ENCODE measurements around the gene RPL18A. TPM values are rescaled to one million over a fixed set of nuclear protein-coding genes. Genes with fewer than 3 reads are reported as not detected.
A peak's percentile ranks its signal among the peaks of the same experiment; 100 is the strongest.

The RPL18A gene
- total and polyA plus RNA-seq, 2 of the 4 experiments (the other 2 are of a cell fraction): 1,351 to 1,735 TPM

DNA sequence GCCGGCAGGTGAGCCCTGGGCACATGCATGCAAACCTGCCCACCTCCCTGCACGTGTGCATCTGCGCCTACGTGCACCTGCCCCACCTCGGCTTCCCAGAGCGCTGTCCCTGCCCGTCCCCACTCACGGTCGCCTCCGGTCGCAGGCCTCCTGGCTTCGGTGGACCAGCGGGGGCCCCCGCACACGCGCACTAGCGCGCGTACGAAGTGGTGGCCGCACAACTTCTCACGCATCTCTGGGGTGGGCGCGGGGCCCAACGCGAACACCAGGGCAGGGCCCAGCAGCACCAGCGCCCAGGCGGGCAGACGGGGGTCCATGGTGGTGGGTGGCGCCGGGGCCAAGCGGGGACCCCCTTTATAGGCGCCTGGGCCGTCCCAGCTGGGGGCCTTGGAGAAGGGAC, 38.5 kb upstream of the RPL18A start, which contains the start of gene INSL3:
Gene INSL3, minus strand, starts transcription at position 330 of the 400 bp plus-strand sequence. Its CDS starts 13 bp downstream, at position 317.
- ChIA-PET POLR2A (ENCODE audit: unreplicated experiment) (no interaction called here), CTCF (no interaction called here)
- WGBS, 2 experiments (ENCODE audit: extremely low coverage in 2 of 2, insufficient read length in 1 of 2): 48% methylated on average over 10 of the region's 34 CpGs; no CpG with 5 or more reads in 1 of the 2 experiments
- no peak within 1 kb of the TSS for H4K91ac ChIP-seq (ENCODE audit: insufficient read depth, low read depth, low read length)
- ATAC-seq (ENCODE audit: low read depth): no peak
- H2BK15ac ChIP-seq (ENCODE audit: low read depth, low read length): no peak within 1 kb of the TSS
- H2BK5ac ChIP-seq (ENCODE audit: low read depth, low read length, poor library complexity, severe bottlenecking): no peak within 1 kb of the TSS
- H4K20me1 ChIP-seq (ENCODE audit: insufficient read depth, low read length): no peaks in the 10 kb centered on the region
- H2BK20ac ChIP-seq (ENCODE audit: low read depth, low read length): no peak within 1 kb of the TSS
- H3K4me2 ChIP-seq (ENCODE audit: low read depth, low read length): no peak within 1 kb of the TSS
- in situ Hi-C loops (cut with MboI; ENCODE audit: low sequenced_read_pairs) (no loop called here), intact Hi-C loops (cut with micrococcal nuclease) (no loop called here), dilution Hi-C loops (cut with HindIII; ENCODE audit: low sequenced_read_pairs, unreplicated experiment) (no loop called here)
- TF ChIP-seq CEBPB (IDR thresholded peaks at IDR 0.05; ENCODE audit: low read depth, low read length): no peak
- TF ChIP-seq, protein P1, sequence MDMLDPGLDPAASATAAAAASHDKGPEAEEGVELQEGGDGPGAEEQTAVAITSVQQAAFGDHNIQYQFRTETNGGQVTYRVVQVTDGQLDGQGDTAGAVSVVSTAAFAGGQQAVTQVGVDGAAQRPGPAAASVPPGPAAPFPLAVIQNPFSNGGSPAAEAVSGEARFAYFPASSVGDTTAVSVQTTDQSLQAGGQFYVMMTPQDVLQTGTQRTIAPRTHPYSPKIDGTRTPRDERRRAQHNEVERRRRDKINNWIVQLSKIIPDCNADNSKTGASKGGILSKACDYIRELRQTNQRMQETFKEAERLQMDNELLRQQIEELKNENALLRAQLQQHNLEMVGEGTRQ (IDR thresholded peaks at IDR 0.05; ENCODE audit: low read depth, low read length): no peak
- TF ChIP-seq MXI1 (IDR thresholded peaks at IDR 0.05; ENCODE audit: borderline replicate concordance, low read depth, low read length): no peak
- no peak for TF ChIP-seq MAFK (IDR thresholded peaks at IDR 0.05; ENCODE audit: low read depth, low read length)
- TF ChIP-seq BHLHE40 (IDR thresholded peaks at IDR 0.05; ENCODE audit: low read depth, low read length): no peak
- no peak for TF ChIP-seq MAZ (IDR thresholded peaks at IDR 0.05; ENCODE audit: borderline replicate concordance, low read depth, low read length)
- TF ChIP-seq NFE2L2 (IDR thresholded peaks at IDR 0.05; ENCODE audit: low read depth, low read length): no peak
- no peak for TF ChIP-seq RFX5 (IDR thresholded peaks at IDR 0.05; ENCODE audit: low read depth, low read length)
- no peak for TF ChIP-seq POLR2A (IDR thresholded peaks at IDR 0.05; ENCODE audit: low read depth, low read length)
- no peak within 1 kb of the TSS for H3K18ac ChIP-seq (ENCODE audit: low read depth, low read length)
- H3K27me3 ChIP-seq (ENCODE audit: control insufficient read depth, insufficient read depth, low read length): peaks cover 20% of the 10 kb centered on the region
- no peaks in the 10 kb centered on the region for H3K36me3 ChIP-seq (ENCODE audit: control insufficient read depth, insufficient read depth, low read length)
- no peak within 1 kb of the TSS for H3K56ac ChIP-seq (ENCODE audit: extremely low read depth, insufficient read depth, low read length)
- no peak within 1 kb of the TSS for H3K27ac ChIP-seq (ENCODE audit: insufficient read depth, low read length)
- H2AFZ ChIP-seq (replicated peaks; ENCODE audit: low read length, poor library complexity): peak within 1 kb of the TSS; percentile 33
- H3K4me1 ChIP-seq (ENCODE audit: control insufficient read depth, insufficient read depth, low read length): no peaks in the 10 kb centered on the region
- H4K5ac ChIP-seq (ENCODE audit: low read depth, low read length): no peak within 1 kb of the TSS
- H4K8ac ChIP-seq (ENCODE audit: low read depth in 2 of 2, low read length in 2 of 2): no peak within 1 kb of the TSS
- H2BK120ac ChIP-seq (ENCODE audit: low read depth, low read length): no peak within 1 kb of the TSS
- no peaks in the 10 kb centered on the region for H3K9me1 ChIP-seq (ENCODE audit: insufficient read depth, low read length)
- H3K79me1 ChIP-seq (ENCODE audit: low read depth in 1 of 2, low read length in 2 of 2): no peaks in the 10 kb centered on the region
- H3K4me3 ChIP-seq (ENCODE audit: insufficient read depth, low read depth, low read length): no peak within 1 kb of the TSS
- H3K9ac ChIP-seq (ENCODE audit: low read depth, low read length): no peak within 1 kb of the TSS
- no peak within 1 kb of the TSS for H3K23ac ChIP-seq (ENCODE audit: low read depth, low read length)
- H3K9me3 ChIP-seq (ENCODE audit: control insufficient read depth, insufficient read depth, low read length): no peaks in the 10 kb centered on the region
- H3K14ac ChIP-seq (replicated peaks; ENCODE audit: low read depth, low read length): no peak within 1 kb of the TSS
- no peak for DNase-seq
- no peak within 1 kb of the TSS for H2AK5ac ChIP-seq (ENCODE audit: low read depth, low read length)
- BruUV-seq (replicated peaks): no TSS peak
- no peak within 1 kb of the TSS for H3K4ac ChIP-seq (ENCODE audit: low read depth, low read length)
- no peak within 1 kb of the TSS for H2AK9ac ChIP-seq (replicated peaks; ENCODE audit: low read depth, low read length, poor library complexity)
